DND-41 (cell line): Measurements from ENCODE around the gene CAMK2A.

Source experiments
- ATAC-seq: fragments of 200-7000 bp; cut with Tn5 transposase; 3 replicates; pipeline ENCODE4 v1.9.1; 2021; ENCODE audit warnings: low read depth; ENCODE audit not compliant: insufficient read depth
- DNase-seq: peaks from one replicate; pipeline ENCODE4 v3.0.0-alpha.2; 2020
- H2AFZ ChIP-seq: 2 replicates; pipeline ENCODE4 v1.6.0; 2012; ENCODE audit warnings: low read depth, low read length
- H3K27ac ChIP-seq: 2 replicates; pipeline ENCODE4 v1.5.1; 2012; ENCODE audit warnings: low read length, inconsistent platforms
- H3K27me3 ChIP-seq: fragments of 200-600 bp; sonication (generic); 2 replicates; pipeline ENCODE4 v1.6.0; 2012; ENCODE audit warnings: low read length, mild to moderate bottlenecking, inconsistent platforms; ENCODE audit not compliant: insufficient read depth, poor library complexity
- H3K36me3 ChIP-seq: 2 replicates; pipeline ENCODE4 v1.5.1; 2012; ENCODE audit warnings: low read length, inconsistent platforms; ENCODE audit not compliant: insufficient read depth
- H3K4me1 ChIP-seq: 2 replicates; pipeline ENCODE4 v1.5.1; 2012; ENCODE audit warnings: mild to moderate bottlenecking, low read length; ENCODE audit not compliant: insufficient read depth
- H3K4me2 ChIP-seq: 2 replicates; pipeline ENCODE4 v1.6.0; 2012; ENCODE audit warnings: mild to moderate bottlenecking, moderate library complexity, low read length, inconsistent platforms; ENCODE audit not compliant: insufficient read depth
- H3K4me3 ChIP-seq, 2 experiments: fragments of 200-600 bp in 1 of 2; shearing (Covaris generic) in 1 of 2; 2 replicates each; pipeline ENCODE4 v1.5.1; 2012 to 2016; ENCODE audit warnings: inconsistent platforms in 2 of 2, low read length in 2 of 2, mild to moderate bottlenecking in 2 of 2, low read depth in 1 of 2, moderate library complexity in 1 of 2
- H3K79me2 ChIP-seq: 2 replicates; pipeline ENCODE4 v1.6.0; 2012; ENCODE audit warnings: low read length, inconsistent platforms; ENCODE audit not compliant: insufficient read depth
- H3K9ac ChIP-seq: 2 replicates; pipeline ENCODE4 v1.6.0; 2012; ENCODE audit warnings: low read depth, mild to moderate bottlenecking, inconsistent platforms, low read length, moderate library complexity
- H3K9me3 ChIP-seq: 2 replicates; pipeline ENCODE4 v1.5.1; 2012; ENCODE audit warnings: low read length, moderate library complexity, mild to moderate bottlenecking, inconsistent platforms; ENCODE audit not compliant: insufficient read depth, severe bottlenecking
- H4K20me1 ChIP-seq: 2 replicates; pipeline ENCODE4 v1.6.0; 2012; ENCODE audit warnings: low read length; ENCODE audit not compliant: insufficient read depth
- CTCF ChIP-seq: IDR thresholded peaks from 2 replicates; pipeline ENCODE4 v1.5.1; 2012; ENCODE audit warnings: borderline replicate concordance, low read length, moderate library complexity, mild to moderate bottlenecking; ENCODE audit not compliant: poor library complexity, severe bottlenecking; ENCODE audit errors: extremely low read depth
- EZH2 ChIP-seq: IDR thresholded peaks from 3 replicates; pipeline ENCODE4 v1.6.1; 2012; ENCODE audit warnings: borderline replicate concordance, low read depth, mild to moderate bottlenecking, moderate library complexity, low read length, inconsistent platforms; ENCODE audit not compliant: severe bottlenecking

Gene CAMK2A

GRCh38 chr5:150254363-150254762 is 35.2 kb downstream of the CAMK2A start:
- Histone ChIP-seq H3K4me2 (no peak overlapping the region), H3K79me2 (no peaks in the 10 kb centered on the region), H3K4me1 (no peaks in the 10 kb centered on the region), H2AFZ (no peak overlapping the region), H3K9ac (no peak overlapping the region), H3K4me3 (no peak overlapping the region), H3K9me3 (no peaks in the 10 kb centered on the region), H3K36me3 (no peaks in the 10 kb centered on the region), H3K27me3 (peaks cover 13% of the 10 kb centered on the region), H4K20me1 (no peaks in the 10 kb centered on the region; the same call in 1 of the 2 replicates), H3K27ac (no peak overlapping the region)
- no peak for ATAC-seq
- no peak for DNase-seq
- TF ChIP-seq CTCF, result no peak
- no peak for TF ChIP-seq EZH2

DNA sequence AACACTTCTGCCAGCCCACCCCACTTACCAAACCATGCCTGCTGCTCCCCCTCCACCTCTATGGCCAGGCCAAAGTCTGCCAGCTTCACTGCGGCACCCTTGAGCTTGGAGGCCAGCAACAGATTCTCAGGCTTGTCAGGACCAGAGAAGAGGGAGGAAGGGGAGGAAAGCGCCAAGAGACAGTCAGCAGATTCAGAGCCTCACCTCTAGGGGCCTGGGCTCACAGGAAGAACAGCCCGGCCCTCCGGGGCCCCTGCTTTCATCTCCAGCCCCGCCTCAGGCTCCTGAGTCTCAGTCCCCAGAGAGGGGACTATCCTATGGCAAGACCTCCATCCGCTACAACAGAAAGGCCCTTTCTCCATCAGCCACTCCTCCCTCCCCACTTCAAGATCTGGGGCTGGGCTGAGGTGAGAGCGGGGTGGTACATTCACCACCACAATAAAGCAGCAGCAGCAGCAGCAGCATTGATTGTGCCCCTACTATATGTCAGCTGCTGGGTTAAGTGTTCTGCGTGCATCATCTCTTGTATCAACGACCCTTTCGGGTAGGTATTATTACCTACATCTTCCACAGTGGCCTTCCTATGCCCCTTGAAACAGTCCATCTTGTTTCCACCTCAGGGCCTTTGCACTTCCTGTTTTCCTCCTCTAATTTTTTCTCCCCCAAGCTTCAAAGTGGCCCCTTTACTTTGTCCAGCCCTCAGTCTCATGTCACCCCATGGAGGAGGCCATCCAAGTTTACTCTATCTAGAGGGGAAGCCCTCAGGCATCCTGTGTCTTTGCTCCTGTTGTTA is 36.0 kb downstream of the CAMK2A start:
- Histone ChIP-seq H3K4me2 (no peak overlapping the region), H3K27me3 (peaks cover 13% of the 10 kb centered on the region), H3K9ac (no peak overlapping the region), H3K9me3 (no peaks in the 10 kb centered on the region), H3K79me2 (no peaks in the 10 kb centered on the region), H3K4me3 (no peak overlapping the region), H4K20me1 (no peaks in the 10 kb centered on the region; the same call in 1 of the 2 replicates), H3K4me1 (no peaks in the 10 kb centered on the region), H3K27ac (no peak overlapping the region), H3K36me3 (no peaks in the 10 kb centered on the region), H2AFZ (no peak overlapping the region)
- DNase-seq (peak; percentile 19), ATAC-seq (peak; percentile 48; the same call in 2 of the 3 replicates)
- TF ChIP-seq EZH2 (no peak), CTCF (no peak)

GRCh38 chr5:150252489-150252888 is 37.1 kb downstream of the CAMK2A start:
- H3K4me2 ChIP-seq, result no peak overlapping the region
- no peaks in the 10 kb centered on the region for H3K4me1 ChIP-seq
- H3K27me3 ChIP-seq, result peaks cover 13% of the 10 kb centered on the region
- no peaks in the 10 kb centered on the region for H3K9me3 ChIP-seq
- DNase-seq (no peak), ATAC-seq (no peak)
- no peak overlapping the region for H3K4me3 ChIP-seq
- TF ChIP-seq CTCF (no peak), EZH2 (no peak)
- H4K20me1 ChIP-seq, result no peaks in the 10 kb centered on the region; the same call in 1 of the 2 replicates
- H2AFZ ChIP-seq, result no peak overlapping the region
- no peak overlapping the region for H3K27ac ChIP-seq
- H3K36me3 ChIP-seq, result no peaks in the 10 kb centered on the region
- no peak overlapping the region for H3K9ac ChIP-seq
- H3K79me2 ChIP-seq, result no peaks in the 10 kb centered on the region
